NOMO-1 treated with dmso at 0.1 percent for 144 hours (cell line): ENCODE results near the gene PPP1R14C.

Source experiments
- DNase-seq: peaks from one replicate; lab custom pipeline; 2025; ENCODE audit not compliant: unreplicated experiment; lab: John Stamatoyannopoulos, UW

PPP1R14C gene

DNA sequence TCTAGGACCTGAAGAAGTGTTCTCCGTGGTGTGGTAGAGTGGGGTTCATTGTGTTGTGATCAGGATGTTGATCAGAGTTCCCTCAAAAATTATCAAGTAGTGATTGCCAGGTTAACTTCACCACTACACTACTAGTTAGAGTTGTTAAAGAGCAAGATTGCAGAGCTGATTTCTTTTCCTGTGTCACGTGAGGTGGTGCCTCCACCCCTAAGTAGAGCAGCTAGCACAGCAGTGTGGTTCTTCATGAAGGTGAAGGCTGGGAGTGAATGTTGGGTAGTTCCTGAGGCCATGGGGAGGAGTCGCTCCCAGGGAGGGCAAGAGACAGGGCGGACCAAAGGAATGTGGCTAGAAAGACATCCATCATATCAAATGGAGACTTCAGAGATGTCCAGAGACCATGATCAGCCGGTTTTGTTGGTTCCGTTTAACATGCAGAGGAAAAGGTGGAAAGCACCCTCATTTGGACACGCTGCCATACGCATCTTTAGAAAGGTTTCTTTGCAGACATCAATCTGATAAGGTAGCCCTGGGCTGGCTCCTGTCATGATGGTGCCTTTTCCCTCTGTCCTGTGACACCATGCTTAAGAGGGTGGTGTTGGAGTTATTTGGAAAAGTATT lies 146.7 kb downstream of the PPP1R14C start:
- DNase-seq = no peak

DNA sequence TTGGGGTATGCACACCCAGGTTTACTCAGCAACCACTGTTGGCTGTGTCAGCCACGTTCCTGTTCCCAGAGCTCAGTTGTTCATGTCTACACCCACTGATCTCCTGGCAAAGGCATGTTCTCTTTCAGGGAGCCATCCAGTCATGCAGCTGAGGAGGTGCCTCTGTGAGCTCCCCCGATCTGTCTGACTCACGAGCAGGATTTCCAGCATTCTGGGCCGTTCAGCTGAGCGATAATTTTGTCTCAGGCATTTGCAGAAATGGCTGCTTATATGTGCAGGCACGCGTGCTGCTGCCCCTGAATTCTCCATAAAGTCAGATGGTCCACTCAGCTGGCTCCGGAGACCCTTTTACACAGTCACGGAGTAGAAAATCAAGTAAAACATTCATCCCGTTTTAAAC lies 147.6 kb downstream of the PPP1R14C start:
- DNase-seq = no peak

DNA sequence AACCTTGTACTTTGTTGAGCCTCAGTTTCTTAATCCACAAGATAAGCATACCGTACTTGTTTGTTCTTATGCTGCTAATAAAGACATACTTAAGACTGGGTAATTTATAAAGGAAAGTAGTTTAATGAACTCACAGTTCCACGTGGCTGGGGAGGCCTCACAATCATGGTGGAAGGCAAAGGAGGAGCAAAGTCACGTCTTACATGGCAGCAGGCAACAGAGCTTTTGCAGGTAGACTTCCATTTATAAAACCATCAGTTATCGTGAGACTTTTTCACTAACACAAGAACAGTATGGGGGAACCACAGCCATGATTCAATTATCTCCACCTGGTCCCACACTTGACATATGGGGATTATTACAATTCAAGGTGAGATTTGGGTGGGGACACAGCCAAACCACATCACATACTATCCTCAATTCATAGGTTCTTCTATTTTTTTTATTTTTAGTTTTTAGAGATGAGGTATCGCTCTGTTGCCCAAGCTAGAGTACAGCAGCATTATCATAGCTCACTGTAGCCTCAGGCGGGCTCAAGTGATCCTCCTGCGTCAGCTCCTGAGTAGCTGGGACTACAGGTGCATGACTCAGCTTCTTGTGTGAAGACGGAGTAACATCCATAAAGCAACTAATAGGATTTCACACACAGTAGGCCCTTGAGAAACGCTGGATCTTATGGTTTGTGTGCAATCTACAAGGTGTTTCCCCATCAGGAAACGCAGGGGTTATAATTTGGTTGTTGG lies 149.3 kb downstream of the PPP1R14C start:
- DNase-seq = no peak

DNA sequence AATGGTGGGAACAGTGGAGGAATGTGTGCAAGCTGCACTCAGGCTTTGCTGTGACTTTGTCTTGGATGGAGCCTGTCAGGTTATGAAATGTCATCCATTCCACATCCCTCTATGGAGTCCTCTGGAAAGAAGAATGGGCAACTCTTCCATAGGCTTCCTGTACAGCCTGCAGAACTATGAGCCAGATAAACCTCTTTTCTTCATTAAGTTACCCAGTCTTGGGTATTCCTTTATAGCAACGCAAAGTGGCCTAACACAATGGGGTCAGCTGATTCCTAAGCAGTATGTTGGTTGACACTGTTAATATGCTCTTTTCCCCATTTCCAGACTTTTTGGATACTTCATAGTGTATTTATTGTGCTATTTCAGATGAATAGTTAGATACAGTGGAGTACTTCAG lies 150.2 kb downstream of the PPP1R14C start:
- DNase-seq = no peak

DNA sequence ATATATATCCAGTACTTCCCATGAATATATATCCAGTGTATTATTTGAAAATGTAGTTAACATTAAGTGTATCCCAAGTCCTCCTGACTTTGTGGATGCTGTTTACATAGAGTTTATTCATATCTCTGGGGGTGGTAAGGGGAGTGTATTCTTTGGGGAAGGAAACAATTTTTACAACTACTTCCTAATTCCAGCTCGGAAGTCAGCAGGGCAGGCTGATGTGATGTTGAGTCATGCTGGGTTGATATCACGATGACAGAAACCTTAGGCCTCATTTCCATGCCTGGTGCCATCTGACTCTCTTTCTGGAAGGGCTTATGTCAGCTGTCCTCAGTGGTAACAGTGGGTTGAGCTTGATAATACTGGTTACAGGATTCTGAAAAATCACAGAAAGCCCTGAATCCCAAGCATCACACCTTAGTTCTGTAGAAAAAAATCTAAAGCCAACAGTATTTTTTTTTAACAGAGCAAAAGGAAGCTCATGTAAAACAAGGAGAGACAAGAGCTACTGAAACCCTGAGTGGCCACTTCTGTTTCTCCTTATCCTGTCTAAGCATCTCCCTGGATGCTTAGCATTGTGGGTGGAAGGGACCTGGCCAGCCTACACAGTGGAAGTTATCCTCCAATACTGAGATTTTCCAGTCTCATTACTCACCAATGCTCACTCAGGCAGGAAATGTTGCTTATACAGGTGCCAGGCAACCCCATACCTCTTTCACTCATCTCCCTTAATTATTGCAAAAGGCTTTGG lies 150.8 kb downstream of the PPP1R14C start:
- no peak for DNase-seq

DNA sequence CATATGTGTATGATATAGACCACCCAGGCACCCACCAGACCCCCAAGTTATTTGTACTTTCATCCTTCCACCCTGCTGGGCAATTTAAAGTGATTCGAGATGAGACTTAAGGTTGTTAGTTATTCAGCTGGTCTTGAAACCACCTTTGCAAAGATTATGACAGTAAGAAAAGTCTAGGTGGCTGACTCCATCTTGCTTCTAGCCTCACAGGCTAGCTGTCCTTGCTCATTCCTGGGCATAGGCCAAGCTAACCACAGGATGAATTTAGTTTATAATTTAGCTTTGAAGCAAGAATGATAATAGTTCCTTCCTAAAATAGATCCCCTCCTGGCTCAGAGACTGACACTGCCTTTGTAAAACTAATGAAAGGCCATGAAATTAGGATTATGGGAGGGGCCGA lies 154.0 kb downstream of the PPP1R14C start:
- no peak for DNase-seq

DNA sequence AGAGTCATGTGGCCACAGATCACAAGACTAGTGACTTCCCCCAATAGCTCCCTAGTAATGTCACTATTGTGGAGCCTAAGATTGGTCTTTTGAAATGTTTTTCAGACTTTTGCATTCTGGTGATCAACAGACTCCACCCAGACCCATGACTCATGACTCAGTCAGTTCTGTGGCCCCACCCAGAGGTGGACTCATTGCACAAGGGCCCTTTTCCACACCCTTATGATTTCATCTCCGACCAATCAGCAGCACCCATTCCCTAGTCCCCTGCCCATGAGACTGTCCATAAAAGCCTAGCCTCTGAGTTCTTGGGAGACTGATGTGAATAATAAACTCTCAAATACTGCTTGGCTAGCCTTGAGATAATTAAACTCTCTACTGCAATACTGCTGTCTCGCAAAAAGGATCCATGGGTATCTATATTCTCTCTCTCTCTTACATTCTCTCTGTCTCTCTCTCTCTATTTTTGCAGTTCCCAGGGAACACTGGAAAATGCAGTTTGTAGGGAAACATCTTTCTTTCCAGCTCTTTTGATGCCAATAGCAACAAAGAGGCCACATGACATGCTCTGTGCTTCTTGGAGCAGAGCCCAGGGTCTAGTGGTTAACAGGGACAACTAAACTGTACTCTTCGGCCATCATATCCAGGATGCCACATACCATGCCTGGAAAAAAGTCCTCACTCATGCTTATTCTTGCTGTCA lies 154.6 kb downstream of the PPP1R14C start:
- DNase-seq = no peak

DNA sequence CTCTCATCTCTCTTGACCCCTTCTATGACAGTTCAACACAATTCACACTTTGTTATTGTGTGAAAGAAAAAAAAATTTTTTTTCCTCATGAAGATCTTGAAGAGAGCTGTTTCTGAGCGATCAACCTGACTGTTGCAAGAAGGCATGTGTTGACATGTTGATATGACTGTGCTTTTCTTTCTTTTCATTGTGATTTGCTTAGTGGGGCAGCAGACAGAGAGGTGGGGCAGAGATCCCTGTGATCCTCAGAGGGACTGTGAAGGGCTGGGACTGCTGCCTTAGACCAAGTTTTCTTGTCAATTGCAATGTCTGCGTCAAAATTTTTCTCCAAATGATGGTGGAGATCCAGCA lies 155.2 kb downstream of the PPP1R14C start:
- DNase-seq = no peak

DNA sequence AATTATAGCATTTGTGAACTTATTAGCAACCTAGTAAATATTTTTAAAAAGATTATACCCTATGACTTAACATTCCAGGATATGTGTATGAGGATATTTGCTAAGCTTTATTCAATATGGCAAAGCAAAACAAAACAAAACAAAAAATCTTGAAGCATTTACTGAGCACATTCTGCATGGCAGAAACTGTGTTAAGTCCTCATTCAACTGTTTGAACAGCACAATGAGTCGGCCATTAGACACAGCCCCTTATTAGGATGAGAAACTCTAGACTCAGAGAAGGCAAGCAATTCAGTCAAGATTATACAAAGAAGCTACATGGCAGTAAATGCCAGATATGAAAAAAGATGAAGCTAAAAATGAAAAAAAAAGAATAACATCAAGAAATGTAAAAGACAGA lies 155.8 kb downstream of the PPP1R14C start:
- DNase-seq = no peak
